ENCODE measurements around the gene SNX10.

DNA sequence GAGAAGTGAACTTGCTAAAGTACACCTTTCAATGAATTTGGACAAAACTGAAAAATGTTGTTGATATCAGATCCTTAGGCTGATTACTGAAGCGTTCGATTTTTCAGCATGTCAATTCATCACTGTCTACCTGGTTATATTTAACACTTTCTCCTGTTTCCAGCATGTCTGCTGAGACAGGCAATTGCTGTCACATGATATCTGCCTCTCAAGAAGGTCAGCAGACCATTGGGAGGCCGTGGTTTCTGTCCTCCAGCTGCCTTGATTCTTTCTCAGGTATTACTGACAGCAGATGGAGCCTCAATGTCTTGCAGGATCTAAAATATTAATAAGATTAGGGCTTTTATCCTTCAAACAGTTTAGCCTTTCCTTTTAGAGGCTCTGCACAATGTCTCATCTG lies 127.5 kb downstream of the SNX10 start:
- no peak for TF ChIP-seq POLR2A (IDR thresholded peaks at IDR 0.05; ENCODE audit: low read depth, low read length)
- TF ChIP-seq, protein P1, sequence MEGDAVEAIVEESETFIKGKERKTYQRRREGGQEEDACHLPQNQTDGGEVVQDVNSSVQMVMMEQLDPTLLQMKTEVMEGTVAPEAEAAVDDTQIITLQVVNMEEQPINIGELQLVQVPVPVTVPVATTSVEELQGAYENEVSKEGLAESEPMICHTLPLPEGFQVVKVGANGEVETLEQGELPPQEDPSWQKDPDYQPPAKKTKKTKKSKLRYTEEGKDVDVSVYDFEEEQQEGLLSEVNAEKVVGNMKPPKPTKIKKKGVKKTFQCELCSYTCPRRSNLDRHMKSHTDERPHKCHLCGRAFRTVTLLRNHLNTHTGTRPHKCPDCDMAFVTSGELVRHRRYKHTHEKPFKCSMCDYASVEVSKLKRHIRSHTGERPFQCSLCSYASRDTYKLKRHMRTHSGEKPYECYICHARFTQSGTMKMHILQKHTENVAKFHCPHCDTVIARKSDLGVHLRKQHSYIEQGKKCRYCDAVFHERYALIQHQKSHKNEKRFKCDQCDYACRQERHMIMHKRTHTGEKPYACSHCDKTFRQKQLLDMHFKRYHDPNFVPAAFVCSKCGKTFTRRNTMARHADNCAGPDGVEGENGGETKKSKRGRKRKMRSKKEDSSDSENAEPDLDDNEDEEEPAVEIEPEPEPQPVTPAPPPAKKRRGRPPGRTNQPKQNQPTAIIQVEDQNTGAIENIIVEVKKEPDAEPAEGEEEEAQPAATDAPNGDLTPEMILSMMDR (conservative IDR thresholded peaks at IDR 0.05; ENCODE audit: low read depth, low read length), result no peak
- no peak for TF ChIP-seq BHLHE40 (IDR thresholded peaks at IDR 0.05; ENCODE audit: low read depth, low read length)
- no peak for TF ChIP-seq RAD21 (IDR thresholded peaks at IDR 0.05; ENCODE audit: low read length)
- no peak for TF ChIP-seq NFE2L2 (IDR thresholded peaks at IDR 0.05; ENCODE audit: low read depth, low read length)
- TF ChIP-seq RCOR1 (IDR thresholded peaks at IDR 0.05; ENCODE audit: insufficient replicate concordance, low read length), result no peak
- TF ChIP-seq, protein P2, sequence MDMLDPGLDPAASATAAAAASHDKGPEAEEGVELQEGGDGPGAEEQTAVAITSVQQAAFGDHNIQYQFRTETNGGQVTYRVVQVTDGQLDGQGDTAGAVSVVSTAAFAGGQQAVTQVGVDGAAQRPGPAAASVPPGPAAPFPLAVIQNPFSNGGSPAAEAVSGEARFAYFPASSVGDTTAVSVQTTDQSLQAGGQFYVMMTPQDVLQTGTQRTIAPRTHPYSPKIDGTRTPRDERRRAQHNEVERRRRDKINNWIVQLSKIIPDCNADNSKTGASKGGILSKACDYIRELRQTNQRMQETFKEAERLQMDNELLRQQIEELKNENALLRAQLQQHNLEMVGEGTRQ (IDR thresholded peaks at IDR 0.05; ENCODE audit: low read depth, low read length), result no peak

Data from IMR-90 (cell line).